H1 (cell line): ENCODE measurements around the gene RIPK4. TPM values are rescaled to one million over a fixed set of nuclear protein-coding genes. Genes with fewer than 3 reads are reported as not detected.

Source experiments
- CTCF ChIA-PET: fragments of 300-600 bp; sonication (Branson Sonifier 250); formaldehyde crosslinking; loops from one replicate; lab custom pipeline; 2021; ENCODE audit not compliant: partially characterized antibody; lab: Charles Lee
- POLR2A ChIA-PET: fragments of 300-600 bp; sonication (Branson Sonifier 250); formaldehyde crosslinking; loops from one replicate; lab custom pipeline; 2021; ENCODE audit warnings: inconsistent platforms; ENCODE audit not compliant: partially characterized antibody; lab: Charles Lee
- DNase-seq, 2 experiments: peaks; one replicate each; pipeline versions ENCODE4 v3.0.0 to v3.0.0-alpha.2; 2010 to 2022; ENCODE audit warnings: low spot score in 2 of 2, low read depth in 1 of 2, mixed read lengths in 1 of 2
- FAIRE-seq: peaks from 2 replicates; lab custom pipeline; 2011; peaks lifted over from hg19 to GRCh38; lab: Jason Lieb, UNC
- H2AFZ ChIP-seq: 2 replicates; pipeline ENCODE4 v1.8.1; 2012; ENCODE audit warnings: low read length, inconsistent platforms
- H2AK5ac ChIP-seq: 2 replicates; pipeline ENCODE4 v1.6.1; 2013; ENCODE audit warnings: low read depth, low read length
- H2BK120ac ChIP-seq: replicated peaks from 2 replicates; pipeline ENCODE3; 2013; ENCODE audit warnings: low read depth, low read length, inconsistent platforms
- H2BK12ac ChIP-seq: 2 replicates; pipeline ENCODE4 v1.6.1; 2013; ENCODE audit warnings: low read depth, low read length
- H2BK15ac ChIP-seq: 2 replicates; pipeline ENCODE4 v1.6.1; 2013; ENCODE audit warnings: low read length
- H2BK20ac ChIP-seq: 2 replicates; pipeline ENCODE4 v1.6.1; 2013; ENCODE audit warnings: low read length
- H2BK5ac ChIP-seq: 2 replicates; pipeline ENCODE4 v1.6.1; 2013; ENCODE audit warnings: low read depth, low read length
- H3K14ac ChIP-seq: 2 replicates; pipeline ENCODE4 v1.6.1; 2013; ENCODE audit warnings: inconsistent platforms; ENCODE audit not compliant: insufficient read length
- H3K18ac ChIP-seq: 2 replicates; pipeline ENCODE4 v1.6.1; 2013; ENCODE audit warnings: low read length; ENCODE audit errors: extremely low read depth
- H3K23ac ChIP-seq: 2 replicates; pipeline ENCODE4 v1.6.1; 2013; ENCODE audit warnings: inconsistent platforms; ENCODE audit not compliant: insufficient read length
- H3K23me2 ChIP-seq: 2 replicates; pipeline ENCODE4 v1.6.1; 2013; ENCODE audit warnings: low read depth, low read length
- H3K27ac ChIP-seq: 2 replicates; pipeline ENCODE4 v1.6.1; 2011; ENCODE audit warnings: low read depth, low read length, inconsistent platforms
- H3K27me3 ChIP-seq, 4 experiments: replicated peaks in 1 of 4; 1 replicate in 1 of 4; 2 replicates in 3 of 4; pipeline versions ENCODE4 v1.6.1 to v1.8.1; 2011 to 2013; ENCODE audit warnings: low read length in 3 of 4, mild to moderate bottlenecking in 3 of 4, inconsistent platforms in 2 of 4, mixed read lengths in 2 of 4, moderate library complexity in 1 of 4; ENCODE audit not compliant: control insufficient read depth in 3 of 4, insufficient read depth in 3 of 4; ENCODE audit errors: extremely low read depth in 1 of 4
- H3K36me3 ChIP-seq, 4 experiments: 2 replicates each; pipeline versions ENCODE4 v1.6.1 to v1.8.1; 2011 to 2013; ENCODE audit warnings: mild to moderate bottlenecking in 4 of 4, low read length in 3 of 4, moderate library complexity in 2 of 4, control low read depth in 1 of 4, inconsistent platforms in 1 of 4; ENCODE audit not compliant: insufficient read depth in 4 of 4, control insufficient read depth in 2 of 4
- H3K4ac ChIP-seq: replicated peaks from 2 replicates; pipeline ENCODE3; 2013; ENCODE audit warnings: low read length, low read depth, mixed read lengths, inconsistent platforms; ENCODE audit not compliant: insufficient read length
- H3K4me1 ChIP-seq, 4 experiments: replicated peaks in 1 of 4; 1 replicate in 1 of 4; 2 replicates in 3 of 4; pipeline versions ENCODE4 v1.6.1 to v1.8.1; 2011 to 2013; ENCODE audit warnings: low read length in 3 of 4, inconsistent platforms in 2 of 4, mixed read lengths in 1 of 4; ENCODE audit not compliant: insufficient read depth in 4 of 4, control insufficient read depth in 3 of 4
- H3K4me2 ChIP-seq, 2 experiments: 2 replicates each; pipeline versions ENCODE4 v1.6.1 to v1.8.1; 2011 to 2013; ENCODE audit warnings: low read depth in 2 of 2, low read length in 2 of 2, control low read depth in 1 of 2, inconsistent platforms in 1 of 2, mild to moderate bottlenecking in 1 of 2; ENCODE audit not compliant: insufficient read depth in 1 of 2
- H3K4me3 ChIP-seq, 4 experiments: fragments of 200-600, 300-600 bp in 1 of 4; sonication (generic), shearing (Covaris generic), sonication (Bioruptor Twin) in 1 of 4; 2 replicates each; pipeline versions ENCODE4 v1.5.1 to v1.8.1; 2011 to 2016; ENCODE audit warnings: low read length in 4 of 4, low read depth in 3 of 4, control low read depth in 2 of 4, inconsistent platforms in 2 of 4, mild to moderate bottlenecking in 2 of 4, mixed read lengths in 1 of 4, moderate library complexity in 1 of 4; ENCODE audit not compliant: insufficient read depth in 2 of 4; ENCODE audit errors: extremely low read depth in 1 of 4
- H3K56ac ChIP-seq: replicated peaks from 2 replicates; pipeline ENCODE3; 2013; ENCODE audit warnings: low read depth, mild to moderate bottlenecking, mixed read lengths, low read length, inconsistent platforms; ENCODE audit not compliant: insufficient read length
- H3K79me1 ChIP-seq: 2 replicates; pipeline ENCODE4 v1.6.1; 2013; ENCODE audit warnings: low read depth, low read length, control low read depth
- H3K79me2 ChIP-seq, 2 experiments: 2 replicates each; pipeline versions ENCODE4 v1.6.1 to v1.8.1; 2012 to 2013; ENCODE audit warnings: low read length in 2 of 2, mild to moderate bottlenecking in 2 of 2, inconsistent platforms in 1 of 2; ENCODE audit not compliant: insufficient read depth in 2 of 2, control insufficient read depth in 1 of 2
- H3K9ac ChIP-seq, 4 experiments: replicated peaks in 1 of 4; 1 replicate in 1 of 4; 2 replicates in 3 of 4; pipeline versions ENCODE4 v1.6.1 to v1.8.1; 2011 to 2013; ENCODE audit warnings: low read depth in 3 of 4, low read length in 3 of 4, control low read depth in 2 of 4, mild to moderate bottlenecking in 2 of 4, moderate library complexity in 2 of 4, inconsistent platforms in 1 of 4; ENCODE audit errors: extremely low read depth in 1 of 4
- H3K9me3 ChIP-seq, 2 experiments: 2 replicates each; pipeline versions ENCODE4 v1.6.1 to v1.8.1; 2012 to 2013; ENCODE audit warnings: mild to moderate bottlenecking in 2 of 2, moderate library complexity in 2 of 2, control low read depth in 1 of 2, inconsistent platforms in 1 of 2, low read depth in 1 of 2, low read length in 1 of 2, mixed read lengths in 1 of 2; ENCODE audit not compliant: insufficient read depth in 2 of 2
- H4K20me1 ChIP-seq, 2 experiments: replicated peaks in 1 of 2; 2 replicates each; pipeline versions ENCODE3 to v1.8.1; 2011 to 2013; ENCODE audit warnings: inconsistent platforms in 2 of 2, low read length in 2 of 2, mild to moderate bottlenecking in 1 of 2; ENCODE audit not compliant: insufficient read depth in 2 of 2, control insufficient read depth in 1 of 2
- H4K5ac ChIP-seq: 2 replicates; pipeline ENCODE4 v1.6.1; 2013; ENCODE audit warnings: low read length, low read depth, mixed read lengths, inconsistent platforms; ENCODE audit not compliant: insufficient read length
- H4K8ac ChIP-seq: 2 replicates; pipeline ENCODE4 v1.8.0; 2013; ENCODE audit warnings: mild to moderate bottlenecking, moderate library complexity, low read length, inconsistent platforms; ENCODE audit not compliant: insufficient read depth; ENCODE audit errors: extremely low read depth
- H4K91ac ChIP-seq: replicated peaks from 2 replicates; pipeline ENCODE3; 2013; ENCODE audit warnings: low read length, mixed read lengths, inconsistent platforms; ENCODE audit not compliant: insufficient read length
- CHD1 ChIP-seq: IDR thresholded peaks from 2 replicates; pipeline ENCODE4 v1.6.1; 2012; ENCODE audit warnings: low read depth, low read length, improper control_type of control experiment
- HDAC2 ChIP-seq, 2 experiments: fragments of 300-600 bp in 1 of 2; sonication (generic) in 1 of 2; IDR thresholded peaks; 2 replicates each; pipeline ENCODE4 v1.6.1; 2011 to 2012; ENCODE audit warnings: low read depth in 2 of 2, low read length in 2 of 2, mild to moderate bottlenecking in 2 of 2, moderate library complexity in 2 of 2, borderline replicate concordance in 1 of 2, inconsistent platforms in 1 of 2
- JUND ChIP-seq: IDR thresholded peaks from 2 replicates; pipeline ENCODE4 v1.6.1; 2011; ENCODE audit warnings: mild to moderate bottlenecking, improper control_type of control experiment, low read length
- RAD21 ChIP-seq, 2 experiments: IDR thresholded peaks in 1 of 2; conservative IDR thresholded peaks in 1 of 2; 2 replicates each; pipeline ENCODE4 v1.6.1; 2011; ENCODE audit warnings: low read depth in 2 of 2, low read length in 2 of 2, improper control_type of control experiment in 1 of 2, inconsistent platforms in 1 of 2, mild to moderate bottlenecking in 1 of 2, moderate library complexity in 1 of 2
- WGBS, 2 experiments: shearing (Covaris generic) in 1 of 2; methylation state at CpG; one replicate each; pipeline versions ENCODE4 v1.1.6 to v1.1.7; 2013 to 2015; ENCODE audit warnings: low lambda C conversion rate in 2 of 2, mixed read lengths in 2 of 2, inconsistent platforms in 1 of 2, low coverage in 1 of 2, missing lambda C conversion rate in 1 of 2; ENCODE audit not compliant: insufficient replicate concordance in 2 of 2, insufficient coverage in 1 of 2, insufficient read length in 1 of 2; ENCODE audit errors: extremely low coverage in 1 of 2, missing lambda C conversion rate in 1 of 2; 5-methylcytosine and 5-hydroxymethylcytosine counted together
- polyA plus RNA-seq, 7 experiments: library from polyadenylated mRNA; depleted of rRNA in 3 of 7; stranded (reverse) in 5 of 7; unstranded in 2 of 7; fragments of >200 nt in 5 of 7; fragments of 200-250 nt in 2 of 7; gene quantifications; 1 replicate in 5 of 7; 2 replicates in 1 of 7; 4 replicates in 1 of 7; pipeline versions ENCODE4 v1.2.1 to v1.2.3, GENCODE V29; 2011 to 2013; ENCODE audit warnings: missing spikeins in 2 of 7, mixed read lengths in 2 of 7
- total RNA-seq: library from RNA; stranded (reverse); fragmentation: NEBNext Ultra II Directional; extraction: Animal tissue kit (Norgen Biotek cat#: 25700); gene quantifications from 2 replicates; pipeline ENCODE4 v1.2.1, GENCODE V29; 2021
- TF ChIP-seq, protein P1 (sequence below): IDR thresholded peaks from 2 replicates; pipeline ENCODE4 v1.6.1; 2012; ENCODE audit warnings: low read length, inconsistent platforms

RIPK4 gene
- total and polyA plus RNA-seq, 2 of the 8 experiments (the other 6 are each of a cell fraction or from before 2014, with no cell fraction given): 2.7 to 5.6 TPM

- no peak overlapping the region for H3K56ac ChIP-seq
- POLR2A ChIA-PET: interaction anchor here (0.7 to 1.0 kb wide), 2 partner anchors 31 to 72 kb away, joined by 3 to 4 read pairs; no protein-coding TSS in a partner anchor
- DNase-seq (no peak), FAIRE-seq (no peak)
- CTCF ChIA-PET: interaction anchor here (0.9 to 3.6 kb wide), 3 partner anchors 9 to 85 kb away, joined by 3 to 17 read pairs (median 3); no protein-coding TSS in a partner anchor
- H3K79me2 ChIP-seq: no peaks in the 10 kb centered on the region
- 94% methylated on average over 11 of the region's 11 CpGs; no CpG with 5 or more reads in 1 of the 2 experiments for WGBS, 2 experiments
- no peak overlapping the region; a peak in 1 of 7 replicates for H3K9ac ChIP-seq
- no peaks in the 10 kb centered on the region for H3K36me3 ChIP-seq
- no peak overlapping the region for H3K27ac ChIP-seq
- H2BK15ac ChIP-seq: no peak overlapping the region
- no peak overlapping the region for H3K4me3 ChIP-seq
- no peak overlapping the region for H2AFZ ChIP-seq
- no peak overlapping the region for H3K4ac ChIP-seq
- TF ChIP-seq, protein P1, sequence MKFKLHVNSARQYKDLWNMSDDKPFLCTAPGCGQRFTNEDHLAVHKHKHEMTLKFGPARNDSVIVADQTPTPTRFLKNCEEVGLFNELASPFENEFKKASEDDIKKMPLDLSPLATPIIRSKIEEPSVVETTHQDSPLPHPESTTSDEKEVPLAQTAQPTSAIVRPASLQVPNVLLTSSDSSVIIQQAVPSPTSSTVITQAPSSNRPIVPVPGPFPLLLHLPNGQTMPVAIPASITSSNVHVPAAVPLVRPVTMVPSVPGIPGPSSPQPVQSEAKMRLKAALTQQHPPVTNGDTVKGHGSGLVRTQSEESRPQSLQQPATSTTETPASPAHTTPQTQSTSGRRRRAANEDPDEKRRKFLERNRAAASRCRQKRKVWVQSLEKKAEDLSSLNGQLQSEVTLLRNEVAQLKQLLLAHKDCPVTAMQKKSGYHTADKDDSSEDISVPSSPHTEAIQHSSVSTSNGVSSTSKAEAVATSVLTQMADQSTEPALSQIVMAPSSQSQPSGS: no peak
- TF ChIP-seq HDAC2 (IDR thresholded peaks at IDR 0.05; ENCODE audit: borderline replicate concordance in 1 of 2, low read depth in 2 of 2, low read length in 2 of 2) (no peak), CHD1 (no peak), RAD21 (IDR thresholded peaks at IDR 0.05 in 1 of 2, conservative IDR thresholded peaks at IDR 0.05 in 1 of 2; ENCODE audit: low read depth in 2 of 2, low read length in 2 of 2) (no peak), JUND (no peak)
- H3K9me3 ChIP-seq: no peaks in the 10 kb centered on the region
- no peak overlapping the region for H2BK5ac ChIP-seq
- peaks cover 0 to 4% of the 10 kb centered on the region in 2 experiments for H4K20me1 ChIP-seq
- no peaks in the 10 kb centered on the region for H3K79me1 ChIP-seq
- H4K5ac ChIP-seq: no peak overlapping the region
- no peaks in the 10 kb centered on the region for H3K4me1 ChIP-seq
- H2BK12ac ChIP-seq: no peak overlapping the region
- H3K4me2 ChIP-seq: no peak overlapping the region
- no peak overlapping the region for H4K91ac ChIP-seq
- H4K8ac ChIP-seq: no peak overlapping the region; the same call in 1 of the 2 replicates
- no peak overlapping the region for H2BK120ac ChIP-seq
- no peak overlapping the region for H3K23ac ChIP-seq
- no peak overlapping the region for H3K14ac ChIP-seq
- H3K23me2 ChIP-seq: peaks cover 8% of the 10 kb centered on the region; the same call in 1 of the 2 replicates
- no peak overlapping the region for H2BK20ac ChIP-seq
- no peaks in the 10 kb centered on the region; a peak in 1 of 7 replicates for H3K27me3 ChIP-seq
- H2AK5ac ChIP-seq: no peak overlapping the region
- no peak overlapping the region for H3K18ac ChIP-seq
These were observed 68.8 kb downstream of the RIPK4 start for GRCh38 chr21:41698071-41698470.
